IMR-90 (cell line): ENCODE data around the gene POLD1. TPM values are rescaled to one million over a fixed set of nuclear protein-coding genes. Genes with fewer than 3 reads are reported as not detected.

Experiments
- NFE2L2 ChIP-seq: fragments of 150-350 bp; IDR thresholded peaks from 2 replicates; pipeline ENCODE4 v1.6.1; 2016; ENCODE audit warnings: low read depth, mild to moderate bottlenecking, low read length
- USF2 ChIP-seq: fragments of 150-350 bp; IDR thresholded peaks from 2 replicates; pipeline ENCODE4 v1.6.1; 2017; ENCODE audit warnings: mild to moderate bottlenecking, antibody characterized with exemption, low read length, low read depth
- polyA plus RNA-seq, 3 experiments: library from polyadenylated mRNA; depleted of rRNA; stranded (reverse); fragments of >200 nt; gene quantifications; 2 replicates each; pipeline ENCODE4 v1.2.3, GENCODE V29; 2012; ENCODE audit warnings: low replicate concordance in 1 of 3
- total RNA-seq: library from RNA; depleted of rRNA; stranded (reverse); fragments of >200 nt; gene quantifications from 2 replicates; pipeline ENCODE4 v1.2.3, GENCODE V29; 2012

POLD1 gene
- total and polyA plus RNA-seq, 2 of the 4 experiments (the other 2 are of a cell fraction), result 13.8 to 28.9 TPM

GRCh38 chr19:50383001-50383851, 921 bp upstream of the POLD1 start (continued):
- TF ChIP-seq USF2 (no peak), NFE2L2 (no peak)
